COR-L47 (cell line): Measurements from ENCODE around the gene PRMT7.

Experiments used
- DNase-seq: peaks from one replicate; lab custom pipeline; 2025; lab: John Stamatoyannopoulos, UW

Gene PRMT7

GRCh38 chr16:68306633-68307032 lies 4.2 kb upstream of the PRMT7 start:
- DNase-seq = no peak

DNA sequence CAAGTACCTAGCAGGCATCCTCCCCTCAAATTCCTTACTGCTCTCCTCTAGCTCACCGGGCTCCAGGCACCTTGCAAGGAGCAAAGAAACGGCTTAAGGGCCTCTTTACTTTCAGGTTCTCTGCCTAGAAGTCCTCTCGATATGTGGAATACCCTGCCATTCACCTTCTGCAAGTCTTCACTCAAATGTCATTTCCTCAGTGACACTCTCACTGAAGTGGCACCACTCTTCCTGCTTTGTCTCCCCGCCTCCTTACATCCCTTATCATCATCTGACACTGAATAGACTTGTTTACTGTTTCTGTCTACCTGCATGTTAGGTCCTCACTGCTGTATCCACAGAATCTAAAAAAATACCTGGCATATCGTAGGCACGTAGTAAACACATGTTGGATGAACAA lies 1.0 kb upstream of the PRMT7 start:
- no peak for DNase-seq

DNA sequence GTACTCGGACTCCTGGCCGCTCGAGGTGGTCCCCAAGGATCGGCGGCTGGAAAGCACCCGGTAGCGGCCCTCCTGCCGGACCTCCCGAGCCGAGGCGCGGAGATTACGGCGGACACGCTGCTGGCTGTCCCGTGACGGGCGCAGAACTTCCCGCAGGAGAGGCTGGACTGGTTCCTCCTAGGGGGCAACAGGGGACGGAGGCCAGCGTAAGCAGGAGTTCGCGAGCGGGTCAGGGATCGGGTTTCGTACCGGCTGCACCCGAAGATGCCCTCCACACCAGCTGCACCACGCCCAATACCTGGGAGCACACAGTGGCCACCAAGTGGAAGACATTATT lies 414 bp upstream of the PRMT7 start:
- no peak for DNase-seq

DNA sequence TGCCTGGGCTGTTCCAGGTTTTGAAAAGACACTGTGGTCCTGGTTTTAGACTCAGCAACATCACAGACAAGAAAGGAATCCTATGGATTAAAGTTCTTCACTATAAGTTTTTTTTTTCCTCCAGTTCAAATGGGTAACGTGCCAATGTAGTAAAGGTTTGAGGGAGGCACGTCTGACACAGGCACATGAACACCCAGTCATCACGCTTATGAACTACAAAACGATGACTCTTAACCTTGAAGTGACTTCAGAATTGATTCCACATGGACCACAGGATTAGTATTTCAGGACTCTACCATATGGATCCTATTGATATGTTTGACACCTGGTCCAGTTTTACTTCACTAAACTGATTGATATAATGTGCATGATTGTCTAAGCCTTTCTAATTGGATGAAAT lies 2.3 kb downstream of the PRMT7 start:
- DNase-seq = no peak

DNA sequence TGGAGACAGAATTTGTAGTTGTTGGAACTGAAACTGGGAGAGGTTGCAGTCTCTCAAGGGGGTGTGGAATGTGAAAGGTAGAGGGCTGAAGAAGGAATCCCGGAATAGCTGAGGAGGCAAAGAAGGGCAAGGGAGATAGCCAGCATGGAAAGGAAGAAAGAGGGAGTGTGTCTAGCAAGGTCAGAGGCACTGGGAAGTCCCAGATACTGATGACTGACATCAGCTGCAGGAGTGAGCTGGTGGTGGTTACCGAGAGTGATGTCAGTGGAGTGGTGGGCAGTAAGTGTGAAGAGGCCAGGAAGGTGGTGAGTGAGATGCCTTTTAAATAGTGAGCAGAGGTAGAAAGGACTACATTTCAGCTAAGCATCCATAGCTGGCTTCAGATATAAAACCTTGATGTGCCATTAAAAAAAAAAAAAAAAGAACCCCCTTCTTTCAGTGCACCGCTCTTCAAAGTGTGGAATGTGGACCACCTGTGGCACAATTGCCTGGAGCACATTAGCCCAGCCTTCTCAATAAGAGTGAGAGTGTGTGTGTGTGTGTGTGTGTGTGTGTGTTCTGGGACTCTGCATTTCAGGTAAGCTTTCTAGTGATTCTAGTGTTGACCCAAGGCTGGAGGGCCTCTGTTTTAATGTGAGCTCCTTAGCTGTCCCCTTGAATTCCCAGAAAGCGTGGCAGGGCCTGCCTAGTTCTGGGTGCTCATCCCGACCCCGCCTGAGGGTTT lies 8.5 kb downstream of the PRMT7 start:
- DNase-seq = no peak

GRCh38 chr16:68324336-68324735 lies 13.5 kb downstream of the PRMT7 start:
- no peak for DNase-seq

- no peak for DNase-seq
These were observed 14.1 kb downstream of the PRMT7 start for GRCh38 chr16:68324780-68325357.

GRCh38 chr16:68328151-68328859 lies 17.5 kb downstream of the PRMT7 start:
- peak; percentile 84 for DNase-seq

DNA sequence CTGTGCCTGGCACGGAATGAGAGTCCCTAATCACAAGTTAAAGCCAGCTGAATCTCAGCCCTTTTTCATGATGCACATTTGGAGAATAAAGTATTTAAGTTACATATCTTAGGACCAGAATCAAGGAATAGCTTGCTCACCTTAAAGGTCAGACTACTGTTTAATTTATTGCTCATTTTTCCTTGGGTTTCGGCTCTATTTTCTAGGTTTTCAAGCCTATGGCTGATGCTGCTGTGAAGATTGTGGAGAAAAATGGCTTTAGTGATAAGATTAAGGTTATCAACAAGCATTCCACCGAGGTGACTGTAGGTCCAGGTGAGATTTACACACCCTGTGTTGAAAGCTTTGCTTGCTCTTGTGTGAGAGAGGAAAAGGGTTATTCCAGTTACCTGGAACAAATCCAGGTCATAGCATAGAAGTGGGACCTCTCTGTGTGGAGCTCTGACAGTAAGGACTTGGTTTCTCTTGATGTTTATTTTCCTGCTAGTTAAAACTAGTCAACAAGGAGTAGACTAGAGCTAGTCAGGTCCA lies 18.1 kb downstream of the PRMT7 start:
- no peak for DNase-seq

GRCh38 chr16:68331879-68332410 lies 21.1 kb downstream of the PRMT7 start:
- no peak for DNase-seq

DNA sequence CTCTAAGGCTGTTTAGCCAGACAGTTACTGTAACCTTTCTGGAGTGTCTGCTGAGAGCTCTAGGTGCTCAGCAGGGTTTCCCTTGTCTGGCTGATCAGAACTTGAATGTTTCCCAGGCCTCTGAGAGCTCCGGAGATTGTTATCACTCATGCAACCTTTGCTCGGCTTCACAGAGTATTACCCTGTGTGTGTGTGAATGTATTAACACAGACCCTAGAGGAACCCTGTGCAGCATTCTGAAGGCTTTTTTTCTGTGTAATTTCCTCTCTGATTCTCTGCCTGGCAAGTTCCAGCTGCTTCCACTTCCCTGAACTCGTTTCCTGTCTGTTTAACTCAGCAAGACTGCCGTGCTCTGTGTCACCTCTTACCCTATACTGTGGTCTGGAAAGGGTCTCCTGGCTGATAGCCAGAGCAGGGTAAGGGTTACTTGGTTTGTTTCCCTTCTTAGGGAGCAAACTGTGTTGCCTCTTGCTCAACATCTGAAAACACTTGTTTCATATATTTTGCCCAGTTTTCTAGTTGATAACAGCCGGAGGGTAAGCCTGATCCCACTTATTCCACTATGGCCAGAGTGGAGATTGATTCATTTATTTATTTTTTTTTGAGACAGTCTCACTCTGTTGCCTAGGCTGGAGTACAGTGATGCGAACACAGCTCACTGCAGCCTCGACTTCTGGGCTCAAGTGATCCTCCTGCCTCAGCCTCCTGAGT lies 21.7 kb downstream of the PRMT7 start:
- DNase-seq = no peak

DNA sequence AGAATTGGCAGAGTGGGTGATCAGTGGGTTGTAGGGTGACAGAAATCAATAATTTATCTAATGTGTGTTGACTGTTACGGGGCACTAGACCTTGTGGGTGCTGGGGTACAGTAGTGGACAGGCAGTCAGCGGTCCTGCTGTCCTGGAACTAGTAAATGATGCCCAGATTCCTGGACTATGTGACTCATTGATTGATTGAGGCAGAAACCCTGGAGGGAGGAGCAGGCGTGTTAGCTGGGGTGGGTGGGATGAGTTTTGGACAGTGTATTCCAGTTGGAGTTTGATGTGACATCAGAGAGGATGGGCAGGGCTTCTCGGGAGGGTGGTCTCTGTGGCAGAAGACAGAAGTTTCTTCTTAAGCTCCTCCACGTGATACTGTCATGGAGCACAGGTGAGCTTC lies 24.4 kb downstream of the PRMT7 start:
- DNase-seq = no peak

DNA sequence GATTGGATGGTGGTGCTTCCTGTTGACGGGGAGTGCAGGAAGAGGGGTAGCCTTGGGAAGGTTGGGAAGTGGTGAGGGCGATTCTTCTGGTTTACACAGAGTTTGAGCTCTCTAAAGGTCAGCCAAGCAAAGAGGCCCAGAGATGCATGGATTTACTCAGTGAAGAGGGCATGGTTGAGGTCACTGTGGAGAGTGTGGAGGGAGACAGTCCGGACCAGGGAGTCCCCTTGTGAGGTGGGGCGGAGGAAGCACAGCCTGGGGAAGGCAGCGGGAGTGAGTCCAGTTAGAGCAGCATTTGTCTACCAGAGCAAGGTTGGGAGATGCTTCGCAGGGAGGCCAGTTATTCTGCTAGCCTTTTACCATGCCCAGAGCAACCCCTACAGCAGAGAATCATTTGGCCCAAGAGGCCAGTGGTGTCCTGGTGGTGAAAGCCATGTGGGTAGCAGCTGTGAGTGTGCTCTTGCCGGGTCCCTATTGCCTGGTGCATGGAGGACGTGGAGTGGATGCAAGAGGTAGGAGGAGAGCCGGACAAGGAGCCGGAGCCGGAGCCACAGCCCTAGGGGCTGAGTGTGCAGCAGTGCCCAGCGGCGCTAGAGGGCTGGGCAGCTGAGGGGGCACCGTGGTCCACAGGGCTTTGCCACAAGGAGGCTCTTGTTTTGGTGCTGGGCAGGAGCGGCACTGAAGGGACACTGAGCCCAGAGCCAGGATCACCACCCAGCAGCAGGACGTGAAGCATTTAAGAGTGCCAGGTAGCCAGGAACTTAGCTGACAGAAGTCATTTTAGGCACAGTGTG lies 27.7 kb downstream of the PRMT7 start:
- no peak for DNase-seq

DNA sequence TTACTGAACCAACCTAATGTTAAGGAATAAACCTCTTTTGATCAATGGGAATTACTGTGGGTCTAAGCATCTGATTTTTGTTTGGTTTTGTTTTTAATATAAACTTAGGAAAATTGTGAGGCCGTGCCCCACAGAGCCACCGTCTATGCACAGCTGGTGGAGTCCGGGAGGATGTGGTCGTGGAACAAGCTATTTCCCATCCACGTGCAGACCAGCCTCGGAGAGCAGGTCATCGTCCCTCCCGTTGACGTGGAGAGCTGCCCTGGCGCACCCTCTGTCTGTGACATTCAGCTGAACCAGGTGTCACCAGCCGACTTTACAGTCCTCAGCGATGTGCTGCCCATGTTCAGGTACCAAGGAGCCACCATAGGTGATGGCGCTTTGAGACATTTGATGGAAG lies 28.4 kb downstream of the PRMT7 start:
- no peak for DNase-seq

DNA sequence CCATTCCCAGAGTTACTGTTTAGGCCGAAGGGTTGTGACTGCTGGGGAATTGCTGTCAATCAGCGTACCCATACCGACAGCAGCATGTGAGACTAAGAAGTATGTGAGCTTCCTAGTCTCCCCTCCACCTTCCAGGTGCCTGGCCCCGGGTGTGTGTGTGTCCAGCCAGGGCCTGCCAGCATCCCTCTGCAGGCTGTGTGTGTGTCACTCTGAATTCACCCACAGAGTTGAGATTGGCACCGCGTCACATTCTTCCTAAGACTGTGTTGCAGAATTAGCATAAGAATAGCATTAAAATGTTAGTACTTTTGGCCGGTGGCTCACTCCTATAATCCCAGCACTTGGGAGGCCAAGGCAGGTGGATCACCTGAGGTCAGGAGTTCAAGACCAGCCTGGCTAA lies 31.8 kb downstream of the PRMT7 start:
- no peak for DNase-seq

DNA sequence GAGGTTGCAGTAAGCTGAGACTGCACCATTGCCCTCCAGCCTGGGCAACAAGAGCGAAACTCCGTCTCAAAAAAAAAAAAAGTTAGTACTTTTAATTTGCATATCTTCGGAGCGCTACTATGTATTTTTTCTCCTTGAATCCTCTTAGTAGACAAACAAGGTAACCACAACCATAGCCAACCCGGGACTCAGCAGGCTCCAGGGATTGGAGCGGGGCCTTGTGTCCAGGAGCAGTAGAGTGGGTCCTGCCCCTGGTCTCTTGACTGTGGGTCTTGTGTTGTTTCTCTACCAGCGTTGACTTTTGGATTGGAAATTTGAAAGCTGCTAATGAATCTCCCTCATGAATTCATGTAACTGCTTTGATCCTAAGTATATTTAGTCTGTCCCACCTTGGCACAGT lies 32.3 kb downstream of the PRMT7 start:
- no peak for DNase-seq

DNA sequence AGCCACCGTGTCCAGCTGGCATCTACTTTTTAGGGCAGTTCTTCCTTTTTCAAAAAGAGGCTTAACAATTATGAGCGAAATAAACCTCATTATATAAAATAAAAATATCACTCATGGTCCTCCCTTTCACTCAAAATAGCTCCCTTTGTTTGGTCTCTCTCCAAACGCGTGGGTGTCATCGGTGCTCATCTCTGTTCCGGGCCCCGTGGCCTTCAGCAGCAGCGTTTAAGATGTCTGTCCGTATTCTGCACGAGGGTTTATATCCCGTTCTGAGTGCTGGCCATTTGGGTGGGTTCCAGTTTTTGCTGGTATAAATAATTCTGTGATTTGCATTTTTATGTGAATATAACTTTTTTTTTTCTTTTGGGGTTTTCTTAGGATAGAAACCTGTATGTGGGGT lies 33.4 kb downstream of the PRMT7 start:
- no peak for DNase-seq

- no peak for DNase-seq
These were observed 34.6 kb downstream of the PRMT7 start for GRCh38 chr16:68345351-68345810.

- DNase-seq = no peak
These were observed 35.3 kb downstream of the PRMT7 start for GRCh38 chr16:68345958-68346635.

DNA sequence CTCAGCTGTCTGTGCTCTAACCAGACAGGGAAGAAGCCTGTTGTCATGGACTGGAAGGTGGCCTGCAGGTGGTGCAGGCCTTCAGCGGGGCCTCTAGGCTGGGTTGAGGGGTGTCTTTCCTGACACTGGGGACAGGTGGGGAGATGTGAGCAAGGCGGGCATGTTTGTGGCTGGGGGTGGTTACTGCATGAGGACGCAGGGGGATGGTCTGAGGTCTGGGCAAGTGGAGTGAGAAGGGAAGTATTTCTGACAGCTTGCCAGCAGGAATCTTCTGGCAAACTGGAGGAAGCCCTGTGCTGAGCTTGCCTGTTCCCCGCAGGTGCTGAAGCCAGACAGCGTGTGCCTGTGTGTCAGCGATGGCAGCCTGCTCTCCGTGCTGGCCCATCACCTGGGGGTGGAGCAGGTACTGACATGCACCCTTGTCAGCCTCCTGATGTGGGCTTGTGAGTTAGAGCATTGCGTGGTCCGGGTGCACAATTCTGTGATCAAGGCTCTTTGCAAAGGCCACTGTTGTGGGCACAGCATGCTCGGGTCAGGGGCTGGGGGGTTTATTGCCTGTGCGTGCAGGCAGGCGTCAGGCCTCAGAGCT lies 36.2 kb downstream of the PRMT7 start:
- no peak for DNase-seq

- DNase-seq = no peak
These were observed 36.8 kb downstream of the PRMT7 start for GRCh38 chr16:68347605-68348004.
